NCI-H2081 treated with DMSO at 0.1 percent for 48 hours (cell line): ENCODE measurements around the gene ARHGAP45.

ENCODE experiments used
- DNase-seq: peaks from one replicate; lab custom pipeline; 2025; lab: John Stamatoyannopoulos, UW

The ARHGAP45 gene

DNA sequence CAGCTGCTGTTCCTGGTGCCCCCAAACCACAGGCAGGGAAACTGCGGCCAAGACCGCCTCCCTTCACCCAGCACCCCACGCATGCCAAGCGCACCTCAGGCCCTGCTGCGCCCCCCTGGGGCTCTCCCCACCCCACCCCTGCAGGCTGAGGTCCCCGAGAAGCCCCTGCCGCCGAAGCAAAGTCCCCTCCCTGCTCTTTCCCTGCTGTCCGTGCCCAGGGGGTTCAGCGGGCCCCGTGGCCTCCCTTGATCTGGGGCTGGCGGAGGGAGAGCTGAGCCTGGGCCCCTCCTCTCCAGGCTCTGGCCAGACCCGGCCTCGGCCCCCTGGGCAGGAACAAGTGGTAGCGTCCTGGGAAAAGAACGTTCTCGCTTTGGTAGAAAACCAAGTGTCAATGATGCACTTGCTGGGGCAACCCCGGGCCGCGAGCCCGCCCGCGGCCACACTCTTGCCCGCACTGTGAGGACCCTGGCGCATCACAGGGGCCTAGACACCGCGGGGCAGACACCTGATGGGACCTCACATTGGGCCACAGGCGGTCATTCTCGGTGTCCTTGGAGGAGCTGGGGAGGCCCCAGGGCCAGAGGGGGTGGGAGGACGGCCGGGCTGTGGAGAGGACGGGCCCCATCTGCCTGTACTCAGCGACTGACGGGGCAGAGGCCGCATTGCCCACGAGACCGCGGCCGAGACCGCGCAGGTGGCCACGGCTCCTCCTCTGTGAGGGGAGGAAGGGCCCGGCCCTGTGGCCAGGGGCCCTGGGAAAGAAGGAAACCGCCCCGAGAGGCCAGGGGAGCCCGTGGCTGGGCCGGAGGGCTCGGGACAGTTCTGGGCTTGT lies 65.8 kb downstream of the ARHGAP45 start:
- DNase-seq, result no peak

- DNase-seq, result no peak
Measured at GRCh38 chr19:1133471-1133929, 66.5 kb downstream of the ARHGAP45 start.

DNA sequence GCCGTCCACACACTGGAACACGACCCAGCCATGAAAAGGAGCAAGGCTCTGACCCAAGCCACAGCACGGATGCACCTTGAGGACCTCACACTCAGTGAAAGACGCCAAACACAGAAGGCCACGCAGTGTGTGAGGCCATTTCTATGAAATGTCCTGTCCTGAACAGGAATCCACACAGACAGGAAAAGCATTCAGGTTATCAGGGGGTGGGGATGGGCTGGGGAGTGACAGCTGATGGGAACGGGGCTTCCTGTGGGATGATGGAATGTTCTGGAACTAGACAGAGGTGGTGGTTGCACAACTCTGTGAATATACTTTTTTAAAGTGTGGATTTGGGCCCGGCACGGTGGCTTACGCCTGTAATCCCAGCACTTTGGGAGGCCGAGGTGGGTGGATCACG lies 67.5 kb downstream of the ARHGAP45 start:
- DNase-seq, result no peak

DNA sequence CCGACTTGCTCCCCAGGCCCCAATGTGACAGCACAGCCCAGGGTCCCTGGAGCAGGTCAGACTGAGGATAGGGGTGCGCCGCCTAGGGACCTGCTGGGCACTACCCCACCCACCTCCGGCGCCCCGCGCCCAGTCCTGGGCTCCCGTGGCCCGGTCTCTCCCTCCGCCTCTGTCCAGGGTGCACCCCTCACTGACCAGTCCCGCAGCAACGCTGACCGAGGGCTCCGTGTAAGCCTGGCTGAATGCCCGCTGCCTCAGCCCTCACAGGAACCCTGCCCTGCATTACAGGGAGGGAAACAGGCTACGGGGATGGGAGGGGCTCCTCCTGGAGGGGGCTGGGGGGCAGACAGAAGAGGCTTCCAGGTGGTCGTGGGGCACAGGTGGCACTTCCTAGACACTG lies 68.5 kb downstream of the ARHGAP45 start:
- DNase-seq, result no peak

DNA sequence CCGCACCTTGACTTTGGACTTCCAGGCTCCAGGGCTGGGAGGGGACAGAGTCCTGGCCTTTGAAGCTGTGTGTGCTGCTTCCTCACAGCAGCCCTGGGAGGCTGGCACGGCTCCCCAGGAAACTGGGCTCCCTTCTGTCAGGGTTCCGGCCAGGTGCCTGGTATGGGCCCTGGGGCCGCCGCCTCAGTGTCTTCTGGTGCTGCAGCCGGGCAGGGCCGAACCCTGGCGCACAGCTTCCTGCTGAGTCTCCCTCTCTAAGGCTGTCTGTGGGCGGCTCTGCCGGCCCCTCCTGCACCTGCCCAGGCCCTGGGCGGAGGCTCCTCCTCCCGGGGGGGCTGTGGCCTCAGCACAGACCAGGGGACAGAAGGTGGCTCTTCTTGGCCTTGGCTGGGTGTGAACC lies 69.2 kb downstream of the ARHGAP45 start:
- no peak for DNase-seq
